ENCODE results near the gene PRDM16. TPM values are rescaled to one million over a fixed set of nuclear protein-coding genes. Genes with fewer than 3 reads are reported as not detected.

PRDM16 gene
- total RNA-seq, 1 experiment from 2014 or later: 22.3 TPM

GRCh38 chr1:3457910-3458883 lies 389.2 kb downstream of the PRDM16 start:
- H3K36me3 ChIP-seq (ENCODE audit: control insufficient read depth, insufficient read depth, low read length): no peaks in the 10 kb centered on the region
- no peaks in the 10 kb centered on the region for H3K9me3 ChIP-seq (ENCODE audit: control insufficient read depth, insufficient read depth, low read depth, low read length)
- H3K4me3 ChIP-seq (ENCODE audit: low read depth in 2 of 2, low read length in 2 of 2): no peak overlapping the region
- peaks cover 13% of the 10 kb centered on the region for H3K4me1 ChIP-seq (ENCODE audit: control insufficient read depth, insufficient read depth, low read length)
- TF ChIP-seq TCF7L2 (IDR thresholded peaks at IDR 0.05; ENCODE audit: low read depth, low read length): no peak
- no peak for TF ChIP-seq CTCF (IDR thresholded peaks at IDR 0.05)
- TF ChIP-seq POLR2AphosphoS5 (IDR thresholded peaks at IDR 0.05; ENCODE audit: low read depth, low read length): no peak
- TF ChIP-seq REST (IDR thresholded peaks at IDR 0.05; ENCODE audit: insufficient read depth in 1 of 2, low read depth in 2 of 2, low read length in 1 of 2): no peak
- TF ChIP-seq SIN3A (IDR thresholded peaks at IDR 0.05; ENCODE audit: borderline replicate concordance, insufficient read depth, low read depth, low read length): no peak
- POLR2A ChIA-PET: no interaction called here
- intact Hi-C loops (cut with micrococcal nuclease; ENCODE audit: unreplicated experiment) (no loop called here), in situ Hi-C loops (cut with HindIII; ENCODE audit: low pct_unique_long_range_greater_than_20kb, low sequenced_read_pairs) (no loop called here)
- ATAC-seq (no peak), DNase-seq (ENCODE audit: low read depth, low spot score) (no peak)
- H3K27ac ChIP-seq (ENCODE audit: low read length): no peak overlapping the region
- no TSS peak for BruUV-seq (replicated peaks)
- CTCF ChIA-PET: no interaction called here
- no peaks in the 10 kb centered on the region for H3K27me3 ChIP-seq (ENCODE audit: control insufficient read depth, insufficient read depth, low read length)

DNA sequence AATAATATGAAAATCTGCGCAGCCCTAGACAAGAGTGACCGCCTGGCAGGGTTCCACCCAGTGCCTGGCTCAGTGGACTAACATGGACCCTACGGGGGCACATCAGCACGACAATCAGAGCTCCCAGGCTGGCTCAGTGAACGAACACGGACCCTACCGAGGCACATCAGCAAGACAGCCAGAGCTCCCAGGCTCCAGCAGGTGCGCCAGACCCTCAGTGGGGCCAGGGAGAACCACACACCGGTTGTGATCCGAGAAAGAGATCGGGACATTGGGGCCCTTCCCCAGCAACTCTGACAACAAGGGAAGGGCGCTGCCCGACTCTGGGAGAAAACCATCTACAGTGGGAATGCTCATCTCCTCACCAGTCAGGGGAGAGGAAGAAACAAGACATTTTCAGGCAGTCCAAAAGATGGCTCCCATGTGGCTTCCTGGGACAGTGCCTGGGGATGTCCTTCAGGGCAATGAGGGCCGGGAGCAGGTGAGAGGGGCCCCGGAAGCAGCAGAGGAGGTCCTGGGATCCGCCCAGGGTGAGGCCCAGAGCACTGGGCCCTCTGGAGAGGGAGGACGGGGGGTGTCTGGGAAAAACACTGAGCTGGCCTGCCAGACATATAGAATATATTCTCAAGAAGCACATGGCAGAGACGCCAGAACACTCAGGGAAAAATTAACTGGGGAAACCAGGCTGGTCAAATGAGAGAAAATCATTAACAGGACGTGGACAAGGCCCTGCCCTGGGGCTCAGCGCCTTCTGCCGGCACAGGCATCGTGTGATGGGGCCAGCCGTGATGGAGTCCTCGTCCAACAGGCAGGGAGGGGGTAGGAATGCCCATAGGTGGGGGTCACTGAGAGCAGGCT lies 390.3 kb downstream of the PRDM16 start:
- BruUV-seq (replicated peaks): no TSS peak

More for the DNA sequence above, 390.3 kb downstream of the PRDM16 start:
- H3K9me3 ChIP-seq (ENCODE audit: control insufficient read depth, insufficient read depth, low read depth, low read length): no peaks in the 10 kb centered on the region
- intact Hi-C loops (cut with micrococcal nuclease; ENCODE audit: unreplicated experiment) (no loop called here), in situ Hi-C loops (cut with HindIII; ENCODE audit: low pct_unique_long_range_greater_than_20kb, low sequenced_read_pairs) (no loop called here)
- CTCF ChIA-PET: interaction anchor here (0.5 kb wide), 1 partner anchor 12 kb away, joined by 3 read pairs; no protein-coding TSS in a partner anchor
- H3K27ac ChIP-seq (ENCODE audit: low read length): no peak overlapping the region
- POLR2A ChIA-PET: no interaction called here
- no peaks in the 10 kb centered on the region for H3K27me3 ChIP-seq (ENCODE audit: control insufficient read depth, insufficient read depth, low read length)
- H3K4me3 ChIP-seq (ENCODE audit: low read depth in 2 of 2, low read length in 2 of 2): no peak overlapping the region
- no peak for DNase-seq (ENCODE audit: low read depth, low spot score)
- H3K4me1 ChIP-seq (ENCODE audit: control insufficient read depth, insufficient read depth, low read length): peaks cover 8% of the 10 kb centered on the region; the same call in 1 of the 2 replicates
- no peaks in the 10 kb centered on the region for H3K36me3 ChIP-seq (ENCODE audit: control insufficient read depth, insufficient read depth, low read length)
- ATAC-seq: no peak
- TF ChIP-seq SIN3A (IDR thresholded peaks at IDR 0.05; ENCODE audit: borderline replicate concordance, insufficient read depth, low read depth, low read length) (no peak), POLR2AphosphoS5 (IDR thresholded peaks at IDR 0.05; ENCODE audit: low read depth, low read length) (no peak), TCF7L2 (IDR thresholded peaks at IDR 0.05; ENCODE audit: low read depth, low read length) (no peak), REST (IDR thresholded peaks at IDR 0.05; ENCODE audit: insufficient read depth in 1 of 2, low read depth in 2 of 2, low read length in 1 of 2) (no peak), CTCF (IDR thresholded peaks at IDR 0.05) (no peak)
